IMR-90 (cell line): Measurements from ENCODE around the gene SUPV3L1.

Experiments
- BHLHE40 ChIP-seq: fragments of 150-350 bp; IDR thresholded peaks from 2 replicates; pipeline ENCODE4 v1.6.1; 2016; ENCODE audit warnings: mild to moderate bottlenecking, low read depth, low read length
- CEBPB ChIP-seq: IDR thresholded peaks from 2 replicates; pipeline ENCODE4 v1.6.1; 2012; ENCODE audit warnings: low read depth, low read length, improper control_type of control experiment
- CHD1 ChIP-seq: IDR thresholded peaks from 2 replicates; pipeline ENCODE4 v1.6.1; 2012; ENCODE audit warnings: low read depth, low read length, improper control_type of control experiment
- CTCF ChIP-seq: conservative IDR thresholded peaks from 2 replicates; pipeline ENCODE4 v1.5.1; 2012; ENCODE audit warnings: mild to moderate bottlenecking, low read depth, low read length, improper control_type of control experiment
- FOS ChIP-seq: fragments of 150-350 bp; IDR thresholded peaks from 2 replicates; pipeline ENCODE4 v1.6.1; 2016; ENCODE audit warnings: low read depth, low read length
- MAZ ChIP-seq: IDR thresholded peaks from 2 replicates; pipeline ENCODE4 v1.6.1; 2012; ENCODE audit warnings: low read depth, mild to moderate bottlenecking, low read length, improper control_type of control experiment, moderate library complexity, borderline replicate concordance
- MXI1 ChIP-seq: IDR thresholded peaks from 2 replicates; pipeline ENCODE4 v1.6.1; 2012; ENCODE audit warnings: low read depth, mild to moderate bottlenecking, low read length, moderate library complexity, borderline replicate concordance
- NFE2L2 ChIP-seq: fragments of 150-350 bp; IDR thresholded peaks from 2 replicates; pipeline ENCODE4 v1.6.1; 2016; ENCODE audit warnings: low read depth, mild to moderate bottlenecking, low read length
- POLR2A ChIP-seq: IDR thresholded peaks from 2 replicates; pipeline ENCODE4 v1.6.1; 2012; ENCODE audit warnings: mild to moderate bottlenecking, low read depth, low read length
- RAD21 ChIP-seq: IDR thresholded peaks from 2 replicates; pipeline ENCODE4 v1.6.1; 2012; ENCODE audit warnings: low read length, improper control_type of control experiment
- USF2 ChIP-seq: fragments of 150-350 bp; IDR thresholded peaks from 2 replicates; pipeline ENCODE4 v1.6.1; 2017; ENCODE audit warnings: mild to moderate bottlenecking, antibody characterized with exemption, low read length, low read depth

- TF ChIP-seq CTCF (no peak), MXI1 (no peak), POLR2A (no peak), BHLHE40 (no peak), USF2 (no peak), NFE2L2 (no peak), CEBPB (no peak), FOS (no peak), RAD21 (no peak), MAZ (no peak), CHD1 (no peak)
Measured at GRCh38 chr10:69225681-69226080, 45.6 kb downstream of the SUPV3L1 start.
